ENCODE measurements around the gene FSIP1.

DNA sequence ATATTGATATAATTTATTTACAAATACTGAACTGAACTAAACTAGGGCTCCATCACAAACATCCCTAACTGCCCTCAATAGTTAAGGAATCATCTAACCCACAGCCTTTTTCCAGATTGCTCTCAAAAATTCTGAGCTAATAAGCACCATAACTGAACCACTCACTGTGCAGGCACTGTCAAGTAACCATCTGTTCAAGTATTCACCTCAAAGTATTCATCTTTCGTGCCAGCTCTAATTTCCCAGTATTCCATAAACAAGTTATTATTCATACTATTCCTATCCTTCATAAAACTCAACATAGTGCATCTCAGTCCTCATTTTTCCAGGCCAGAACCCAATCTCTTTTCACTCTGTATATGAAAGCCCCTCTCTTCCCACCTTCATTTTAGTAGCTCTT, 160.7 kb downstream of the FSIP1 start:
- TF ChIP-seq POLR2A (IDR thresholded peaks at IDR 0.05) (no peak), POLR2AphosphoS5 (IDR thresholded peaks at IDR 0.05) (no peak)
- TF ChIP-seq, protein P1, sequence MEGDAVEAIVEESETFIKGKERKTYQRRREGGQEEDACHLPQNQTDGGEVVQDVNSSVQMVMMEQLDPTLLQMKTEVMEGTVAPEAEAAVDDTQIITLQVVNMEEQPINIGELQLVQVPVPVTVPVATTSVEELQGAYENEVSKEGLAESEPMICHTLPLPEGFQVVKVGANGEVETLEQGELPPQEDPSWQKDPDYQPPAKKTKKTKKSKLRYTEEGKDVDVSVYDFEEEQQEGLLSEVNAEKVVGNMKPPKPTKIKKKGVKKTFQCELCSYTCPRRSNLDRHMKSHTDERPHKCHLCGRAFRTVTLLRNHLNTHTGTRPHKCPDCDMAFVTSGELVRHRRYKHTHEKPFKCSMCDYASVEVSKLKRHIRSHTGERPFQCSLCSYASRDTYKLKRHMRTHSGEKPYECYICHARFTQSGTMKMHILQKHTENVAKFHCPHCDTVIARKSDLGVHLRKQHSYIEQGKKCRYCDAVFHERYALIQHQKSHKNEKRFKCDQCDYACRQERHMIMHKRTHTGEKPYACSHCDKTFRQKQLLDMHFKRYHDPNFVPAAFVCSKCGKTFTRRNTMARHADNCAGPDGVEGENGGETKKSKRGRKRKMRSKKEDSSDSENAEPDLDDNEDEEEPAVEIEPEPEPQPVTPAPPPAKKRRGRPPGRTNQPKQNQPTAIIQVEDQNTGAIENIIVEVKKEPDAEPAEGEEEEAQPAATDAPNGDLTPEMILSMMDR (IDR thresholded peaks at IDR 0.05), result no peak

Measured in sigmoid colon (tissue), 4 donors.